ENCODE results near the gene LRRC45. TPM values are rescaled to one million over a fixed set of nuclear protein-coding genes. Genes with fewer than 3 reads are reported as not detected.

LRRC45 gene
- total RNA-seq, 1 experiment from 2014 or later, result 38.1 TPM

GRCh38 chr17:82017612-82018151, 5.4 kb upstream of the LRRC45 start (continued):
- TF ChIP-seq ZSCAN18 (CRISPR knock-in tag; IDR thresholded peaks at IDR 0.05) (no peak), GABPB1 (CRISPR knock-in tag; IDR thresholded peaks at IDR 0.05) (no peak), ZNF138 (CRISPR knock-in tag; conservative IDR thresholded peaks at IDR 0.05) (no peak), CREM (CRISPR knock-in tag; IDR thresholded peaks at IDR 0.05) (no peak), ESRRA (CRISPR knock-in tag; IDR thresholded peaks at IDR 0.05; ENCODE audit: borderline replicate concordance) (no peak)
- TF ChIP-seq, protein P1, sequence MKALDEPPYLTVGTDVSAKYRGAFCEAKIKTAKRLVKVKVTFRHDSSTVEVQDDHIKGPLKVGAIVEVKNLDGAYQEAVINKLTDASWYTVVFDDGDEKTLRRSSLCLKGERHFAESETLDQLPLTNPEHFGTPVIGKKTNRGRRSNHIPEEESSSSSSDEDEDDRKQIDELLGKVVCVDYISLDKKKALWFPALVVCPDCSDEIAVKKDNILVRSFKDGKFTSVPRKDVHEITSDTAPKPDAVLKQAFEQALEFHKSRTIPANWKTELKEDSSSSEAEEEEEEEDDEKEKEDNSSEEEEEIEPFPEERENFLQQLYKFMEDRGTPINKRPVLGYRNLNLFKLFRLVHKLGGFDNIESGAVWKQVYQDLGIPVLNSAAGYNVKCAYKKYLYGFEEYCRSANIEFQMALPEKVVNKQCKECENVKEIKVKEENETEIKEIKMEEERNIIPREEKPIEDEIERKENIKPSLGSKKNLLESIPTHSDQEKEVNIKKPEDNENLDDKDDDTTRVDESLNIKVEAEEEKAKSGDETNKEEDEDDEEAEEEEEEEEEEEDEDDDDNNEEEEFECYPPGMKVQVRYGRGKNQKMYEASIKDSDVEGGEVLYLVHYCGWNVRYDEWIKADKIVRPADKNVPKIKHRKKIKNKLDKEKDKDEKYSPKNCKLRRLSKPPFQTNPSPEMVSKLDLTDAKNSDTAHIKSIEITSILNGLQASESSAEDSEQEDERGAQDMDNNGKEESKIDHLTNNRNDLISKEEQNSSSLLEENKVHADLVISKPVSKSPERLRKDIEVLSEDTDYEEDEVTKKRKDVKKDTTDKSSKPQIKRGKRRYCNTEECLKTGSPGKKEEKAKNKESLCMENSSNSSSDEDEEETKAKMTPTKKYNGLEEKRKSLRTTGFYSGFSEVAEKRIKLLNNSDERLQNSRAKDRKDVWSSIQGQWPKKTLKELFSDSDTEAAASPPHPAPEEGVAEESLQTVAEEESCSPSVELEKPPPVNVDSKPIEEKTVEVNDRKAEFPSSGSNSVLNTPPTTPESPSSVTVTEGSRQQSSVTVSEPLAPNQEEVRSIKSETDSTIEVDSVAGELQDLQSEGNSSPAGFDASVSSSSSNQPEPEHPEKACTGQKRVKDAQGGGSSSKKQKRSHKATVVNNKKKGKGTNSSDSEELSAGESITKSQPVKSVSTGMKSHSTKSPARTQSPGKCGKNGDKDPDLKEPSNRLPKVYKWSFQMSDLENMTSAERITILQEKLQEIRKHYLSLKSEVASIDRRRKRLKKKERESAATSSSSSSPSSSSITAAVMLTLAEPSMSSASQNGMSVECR (CRISPR knock-in tag; IDR thresholded peaks at IDR 0.05; ENCODE audit: borderline replicate concordance), result no peak

DNA sequence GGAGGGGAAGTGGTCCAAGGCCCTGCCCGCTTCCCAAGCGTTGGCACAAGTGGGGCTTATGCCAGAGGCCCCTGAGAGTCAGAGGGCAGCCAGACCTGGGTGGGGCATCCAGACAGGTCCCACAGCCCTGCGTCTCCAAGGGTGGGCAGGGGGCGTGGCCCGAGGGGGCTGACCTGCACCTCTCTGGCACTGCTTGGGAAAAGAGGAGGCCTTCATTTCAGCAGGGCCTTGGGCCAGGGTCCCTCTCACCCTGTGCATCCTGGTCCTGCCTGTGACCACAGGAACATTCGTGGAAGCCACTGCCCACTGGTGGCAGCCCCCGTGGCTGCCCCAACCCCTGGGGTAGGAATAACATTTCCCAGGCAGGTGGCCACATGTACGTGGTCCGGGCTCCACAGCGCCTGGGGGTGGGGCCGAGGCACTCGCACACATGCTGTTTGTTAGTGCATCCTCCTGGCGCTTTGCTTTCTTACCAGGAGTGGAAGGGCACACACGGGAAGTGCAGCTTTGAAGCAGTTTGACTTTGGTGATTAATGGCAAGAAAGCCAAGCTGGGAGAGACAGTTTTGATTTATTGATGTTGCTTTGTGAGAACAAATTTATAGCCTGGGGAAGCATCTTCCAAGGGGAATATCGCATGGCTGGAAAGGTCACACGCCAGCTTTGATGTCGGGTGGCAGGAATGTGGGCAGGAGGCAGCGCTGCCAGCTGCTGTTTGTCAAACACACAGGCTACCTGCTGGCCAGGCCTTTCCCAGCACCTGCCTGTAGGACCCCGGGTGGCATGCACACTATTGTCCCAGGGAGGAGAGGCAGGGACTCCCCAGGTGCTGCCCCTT, 4.7 kb upstream of the LRRC45 start:
- Mint-ChIP-seq H3K4me3 (no peak overlapping the region), H3K36me3 (no peaks in the 10 kb centered on the region; the same call in 1 of the 2 replicates), H3K9me3 (no peaks in the 10 kb centered on the region), H3K4me1 (peaks cover 5% of the 10 kb centered on the region), H3K27ac (no peak overlapping the region; the same call in 1 of the 2 replicates), H3K27me3 (ENCODE audit: low read depth) (no peaks in the 10 kb centered on the region)
- POLR2A ChIA-PET, result no interaction called here
- ATAC-seq, result no peak
- DNase-seq (ENCODE audit: low spot score), result no peak
- TF ChIP-seq USF1 (CRISPR knock-in tag; IDR thresholded peaks at IDR 0.05) (no peak), NR1H2 (CRISPR knock-in tag; IDR thresholded peaks at IDR 0.05) (no peak), SOX15 (CRISPR knock-in tag; IDR thresholded peaks at IDR 0.05) (no peak), NR3C1 (CRISPR knock-in tag; conservative IDR thresholded peaks at IDR 0.05; ENCODE audit: low read depth) (no peak), GABPB1 (CRISPR knock-in tag; IDR thresholded peaks at IDR 0.05) (no peak; the same call in 1 of the 2 replicates)
- CTCF ChIA-PET, result interaction anchor here (1.0 to 8.8 kb wide), 7 partner anchors 13 to 212 kb away, joined by 3 to 119 read pairs (median 4); partner anchors contain the start of genes DCXR, MAFG and RAC3

DNA sequence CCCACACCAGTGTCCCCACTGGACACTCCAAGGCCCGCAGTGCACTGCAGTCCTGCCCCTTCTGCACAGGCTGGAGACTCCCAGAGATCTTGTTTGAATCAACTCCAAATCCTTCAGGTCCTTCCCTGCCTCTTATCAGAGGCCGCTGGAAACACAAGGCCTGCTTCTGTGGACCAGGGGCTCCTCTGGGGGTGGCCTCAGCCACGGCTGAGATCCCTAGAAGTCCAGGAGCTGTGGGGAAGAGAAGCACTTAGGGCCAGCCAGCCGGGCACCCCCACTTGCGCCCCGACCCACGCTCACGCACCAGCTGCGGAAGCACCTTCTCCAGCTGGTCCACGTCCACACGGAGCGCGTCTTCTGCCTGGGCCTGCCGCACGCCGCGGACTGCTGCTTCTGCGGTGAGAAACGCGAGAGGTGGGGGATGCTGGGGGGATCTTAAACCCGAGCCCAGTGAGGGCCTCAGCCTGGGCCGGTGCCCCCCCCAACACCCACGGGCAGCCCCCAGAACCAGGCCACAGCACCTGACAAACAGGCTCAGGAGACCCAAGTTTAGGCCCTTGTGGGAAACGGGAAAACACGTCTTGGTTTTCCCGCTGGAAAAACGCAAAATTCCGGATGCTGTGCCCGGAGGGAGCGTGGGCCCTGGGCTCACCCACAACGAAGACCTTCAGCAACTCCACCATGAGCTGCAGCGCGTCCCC, 4.0 kb upstream of the LRRC45 start:
- Mint-ChIP-seq H3K4me3 (no peak overlapping the region), H3K9me3 (no peaks in the 10 kb centered on the region), H3K27ac (no peak overlapping the region), H3K27me3 (ENCODE audit: low read depth) (no peaks in the 10 kb centered on the region), H3K36me3 (no peaks in the 10 kb centered on the region; the same call in 1 of the 2 replicates), H3K4me1 (peaks cover 9% of the 10 kb centered on the region)
- DNase-seq (ENCODE audit: low spot score), result no peak
- ATAC-seq, result no peak
- CTCF ChIA-PET, result interaction anchor here (0.6 to 8.8 kb wide), 47 partner anchors 10 to 315 kb away, joined by 3 to 119 read pairs (median 4); partner anchors contain the start of genes DCXR, MAFG, MRPL12 and NOTUM
- POLR2A ChIA-PET, result interaction anchor here (0.5 to 1.7 kb wide), 2 partner anchors 12 to 19 kb away, joined by 3 to 5 read pairs; partner anchors contain the start of genes DCXR and RAC3
- TF ChIP-seq FOXK1 (CRISPR knock-in tag; IDR thresholded peaks at IDR 0.05), result no peak
- no peak for TF ChIP-seq ZNF263 (CRISPR knock-in tag; IDR thresholded peaks at IDR 0.05; ENCODE audit: low read depth)
- TF ChIP-seq TCF7 (CRISPR knock-in tag; IDR thresholded peaks at IDR 0.05; ENCODE audit: low read depth), result no peak
- no peak for TF ChIP-seq CBFB (CRISPR knock-in tag; IDR thresholded peaks at IDR 0.05; ENCODE audit: low read depth)
- no peak for TF ChIP-seq ZSCAN18 (CRISPR knock-in tag; IDR thresholded peaks at IDR 0.05)
- no peak for TF ChIP-seq HMGA2 (CRISPR knock-in tag; IDR thresholded peaks at IDR 0.05)
- no peak for TF ChIP-seq AFF4 (CRISPR knock-in tag; IDR thresholded peaks at IDR 0.05; ENCODE audit: borderline replicate concordance)

Data from WTC11 (cell line).